ENCODE measurements around the gene ZNF30.
"Not testable (repeated sequence)": the region's sequence is repeated elsewhere in the genome, so short reads cannot be mapped to it uniquely, and the experiment has no call there.

Gene ZNF30

DNA sequence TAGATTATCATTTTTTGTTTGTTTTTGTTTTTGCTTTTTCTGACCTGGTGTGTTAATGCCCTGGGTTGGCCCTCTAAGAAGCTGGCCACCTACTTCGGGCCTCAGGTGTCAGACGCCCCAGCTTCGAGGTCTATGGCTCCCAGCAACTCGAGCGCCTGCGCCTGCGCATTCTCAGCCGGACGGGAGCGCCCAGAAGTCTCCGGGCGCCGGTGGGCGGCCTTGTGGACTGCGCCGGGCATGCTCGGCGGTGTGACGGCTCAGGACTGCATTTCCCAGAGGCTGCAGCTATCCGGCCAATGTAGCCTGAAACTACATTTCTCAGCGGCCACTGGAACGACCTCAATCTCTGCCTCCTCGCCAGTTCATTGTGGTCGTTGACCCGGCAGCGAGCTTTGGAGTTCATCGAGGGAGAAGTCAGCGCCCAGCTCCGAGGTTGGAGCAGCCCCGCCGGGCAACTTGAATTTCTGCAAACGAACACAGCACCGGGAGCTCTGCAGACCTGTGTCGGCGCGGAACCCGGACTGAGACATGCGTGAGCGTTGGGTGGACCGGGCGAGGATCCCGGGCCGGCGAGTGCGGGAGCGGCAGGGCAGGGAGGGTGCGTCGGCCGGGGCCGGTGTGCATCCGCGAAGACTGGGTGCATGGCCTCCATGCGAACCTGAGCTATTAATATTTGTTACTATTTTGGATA, at the start of gene ZNF30:
Gene ZNF30, plus strand, starts transcription at position 219 of the 691 bp plus-strand sequence. CDS start 3,045 bp downstream, outside the sequence.
- peak; percentile 84 to 86 for DNase-seq

DNA sequence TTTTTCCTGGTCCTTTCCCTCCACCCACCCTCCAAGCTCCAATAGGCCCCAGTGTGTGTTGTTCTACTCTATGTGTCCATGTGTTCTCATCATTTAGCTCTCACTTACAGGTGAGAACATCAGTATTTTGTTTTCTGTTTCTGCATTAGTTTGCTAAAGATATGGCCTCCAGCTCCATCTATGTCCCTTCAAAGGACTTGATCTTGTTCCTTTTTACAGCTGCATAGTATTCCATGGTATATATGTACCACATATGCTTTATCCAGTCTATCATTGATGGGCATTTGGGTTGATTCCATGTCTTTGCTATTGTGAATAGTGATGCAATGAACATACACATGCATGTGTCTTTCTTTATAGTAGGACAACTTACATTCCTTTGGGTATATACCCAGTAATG, 47.1 kb upstream of the ZNF30 start:
- DNase-seq: no peak

DNA sequence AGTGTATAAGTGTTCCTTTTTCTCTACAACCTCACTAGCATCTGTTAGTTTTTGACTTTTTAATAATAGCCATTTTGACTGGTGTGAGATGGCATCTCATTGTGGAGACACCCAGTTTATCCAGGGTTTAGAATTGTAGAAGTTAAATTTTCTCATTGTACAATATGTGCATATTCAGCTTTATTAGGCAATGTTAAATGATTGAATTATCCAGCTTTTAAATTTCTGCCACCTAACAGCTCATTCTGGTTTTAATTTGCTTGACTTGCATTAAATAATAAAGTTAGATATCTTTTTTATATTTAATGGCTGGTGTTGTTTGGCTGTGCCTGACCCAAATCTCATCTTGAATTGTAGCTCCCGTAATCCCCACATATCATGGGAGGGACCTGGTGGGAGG, 46.7 kb upstream of the ZNF30 start:
- DNase-seq: no peak

DNA sequence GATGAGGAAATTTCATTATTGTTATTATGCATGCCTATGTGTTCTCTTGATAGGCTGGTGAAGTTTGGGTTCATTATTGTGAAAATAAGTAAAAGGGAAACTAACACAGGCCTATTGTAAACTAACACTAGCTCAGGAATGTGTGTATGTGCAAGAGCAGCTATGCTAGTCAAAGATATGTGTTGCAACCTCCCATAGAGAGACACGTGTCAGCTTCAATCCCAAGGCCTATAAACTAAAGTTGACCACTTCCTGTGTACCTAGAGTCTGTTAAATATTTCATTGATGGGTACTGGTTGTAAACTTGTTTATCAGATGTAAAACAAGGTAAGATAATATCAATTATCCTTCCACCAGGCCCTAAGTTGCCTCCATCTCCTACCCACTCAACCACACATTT, 44.7 kb upstream of the ZNF30 start:
- no peak for DNase-seq

DNA sequence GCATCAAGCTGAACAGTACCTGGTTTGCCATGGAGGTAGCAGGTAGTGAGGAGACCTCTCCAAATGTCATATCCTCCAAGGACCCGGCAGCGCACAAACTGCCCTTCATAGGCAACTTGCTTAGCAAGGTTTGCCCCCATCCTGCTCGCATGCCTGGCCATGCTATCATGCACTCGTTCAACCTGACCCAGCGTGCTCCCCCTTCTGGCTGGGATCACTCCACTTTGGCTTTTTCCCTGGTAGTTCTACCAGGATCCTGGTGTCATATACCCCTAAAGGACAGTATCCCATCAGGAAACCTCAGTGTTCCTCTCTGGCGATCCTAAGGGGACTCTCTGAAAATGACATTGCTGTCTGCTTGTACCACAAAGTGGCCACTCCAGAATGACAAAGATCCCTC, 38.6 kb upstream of the ZNF30 start:
- no peak for DNase-seq

DNA sequence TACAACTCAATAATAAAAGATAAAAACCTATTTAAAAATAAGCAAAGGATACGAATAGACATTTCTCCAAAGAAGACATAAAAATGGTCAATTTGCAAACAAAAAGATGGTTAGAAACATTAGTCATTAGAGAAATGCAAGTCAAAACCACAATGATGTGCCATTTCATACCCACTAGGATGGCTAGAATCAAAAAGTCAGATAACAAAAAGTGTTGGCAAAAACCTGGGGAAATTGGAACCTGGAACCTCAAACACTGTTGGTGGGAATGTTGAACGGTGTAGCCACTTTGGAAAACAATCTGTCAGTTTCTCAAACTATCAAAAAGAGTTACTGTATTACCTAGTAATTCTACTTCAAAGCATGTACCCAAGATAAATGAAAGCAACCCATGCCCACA, 26.5 kb upstream of the ZNF30 start:
- no peak for DNase-seq

DNA sequence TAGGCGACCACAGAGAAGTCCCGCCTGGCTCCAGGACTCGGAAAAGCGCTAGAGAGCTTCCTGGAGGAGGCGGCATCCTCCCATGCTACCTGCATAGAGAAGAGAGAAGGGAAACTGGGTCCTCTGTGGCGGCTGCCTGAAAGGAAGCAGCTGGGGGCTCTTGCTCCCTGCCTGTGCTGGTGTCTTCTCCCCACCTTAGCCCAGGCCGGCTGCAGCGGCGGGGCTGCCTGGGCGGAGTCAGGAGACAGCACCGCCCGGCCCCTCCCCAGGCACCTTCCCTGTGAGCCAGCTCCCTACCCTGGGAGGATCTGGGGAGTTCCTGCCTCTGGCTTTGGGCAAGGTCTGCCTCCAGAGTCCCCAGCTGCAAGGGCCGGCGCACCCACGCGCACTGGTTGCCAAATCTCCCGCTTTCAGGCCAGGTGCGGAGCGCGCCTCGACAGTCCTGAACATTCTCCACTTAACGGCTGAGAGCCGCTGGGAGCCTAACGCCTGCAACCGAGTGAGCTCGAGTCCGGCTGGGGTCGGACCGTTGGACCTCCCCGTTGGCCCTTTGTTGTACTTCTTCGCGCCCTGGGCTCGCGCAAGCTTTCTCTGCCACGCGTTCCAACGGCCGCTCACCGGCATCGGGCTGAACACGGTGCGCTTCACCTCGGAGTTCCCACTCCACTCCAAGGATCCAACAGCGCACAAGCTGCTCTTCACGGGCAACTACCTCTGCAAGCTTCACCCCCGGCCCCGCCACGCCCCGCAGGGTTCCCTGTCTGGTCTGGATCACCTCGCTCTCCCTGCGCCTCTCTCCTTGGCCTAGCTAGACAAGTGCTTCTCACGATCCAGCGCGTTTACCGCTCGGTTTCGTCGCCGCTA, 21.8 kb upstream of the ZNF30 start:
- no peak for DNase-seq

DNA sequence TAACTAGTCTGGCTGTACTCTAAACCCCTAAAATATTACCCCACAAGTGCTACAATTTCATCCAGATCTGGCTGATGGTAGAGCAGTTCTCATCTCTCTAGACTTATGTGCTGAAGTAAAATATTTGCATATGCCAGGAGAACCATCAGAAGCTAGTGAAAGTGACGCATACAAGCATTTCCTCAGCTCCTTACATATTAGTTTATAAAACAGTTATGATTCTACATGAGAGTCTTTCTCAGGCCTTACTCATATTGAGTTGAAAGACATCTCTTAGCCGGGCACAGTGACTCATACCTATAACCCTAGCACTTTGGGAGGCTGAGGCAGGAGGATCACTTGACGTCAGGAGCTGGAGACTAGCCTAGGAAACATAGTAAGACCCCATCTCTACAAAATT, 15.9 kb upstream of the ZNF30 start:
- no peak for DNase-seq

DNA sequence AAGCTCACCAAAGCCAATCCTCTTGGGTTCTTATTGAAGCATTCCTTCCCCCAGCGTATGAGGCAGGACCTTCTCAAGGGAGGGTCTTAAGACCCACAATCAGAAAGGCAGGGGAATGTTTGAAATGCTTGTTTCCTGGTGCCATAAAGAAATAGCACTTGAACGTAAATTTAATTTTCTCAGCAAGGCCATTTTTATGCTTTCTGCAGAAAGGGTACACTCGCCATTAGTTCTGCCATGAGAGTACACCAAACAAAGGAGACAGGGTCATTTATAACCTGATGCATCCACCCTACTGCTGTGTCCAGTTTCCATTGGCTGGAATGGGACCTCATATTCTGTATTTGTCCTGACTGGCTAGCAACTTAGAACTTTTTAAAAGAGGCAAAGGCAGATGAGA, 9.6 kb upstream of the ZNF30 start:
- DNase-seq: not testable (repeated sequence)

DNA sequence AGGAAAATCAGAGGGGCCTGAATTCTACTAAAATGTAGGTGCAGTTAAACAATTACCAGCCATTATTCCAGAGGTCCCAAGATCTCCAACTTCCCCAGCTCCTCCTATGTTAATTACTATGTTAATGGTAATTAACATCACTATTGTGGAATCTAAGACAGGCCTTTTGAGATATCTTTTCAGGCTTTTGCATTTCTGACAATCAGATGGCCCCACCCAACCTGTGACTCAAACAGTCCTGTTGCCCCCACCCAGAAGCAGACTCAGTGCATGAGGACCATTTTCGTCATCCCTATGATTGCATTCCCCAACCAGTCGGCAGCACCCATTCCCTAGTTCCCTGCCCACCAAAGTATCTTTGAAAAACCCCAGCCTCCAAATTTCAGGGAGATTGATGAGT, 8.5 kb upstream of the ZNF30 start:
- no peak for DNase-seq

DNA sequence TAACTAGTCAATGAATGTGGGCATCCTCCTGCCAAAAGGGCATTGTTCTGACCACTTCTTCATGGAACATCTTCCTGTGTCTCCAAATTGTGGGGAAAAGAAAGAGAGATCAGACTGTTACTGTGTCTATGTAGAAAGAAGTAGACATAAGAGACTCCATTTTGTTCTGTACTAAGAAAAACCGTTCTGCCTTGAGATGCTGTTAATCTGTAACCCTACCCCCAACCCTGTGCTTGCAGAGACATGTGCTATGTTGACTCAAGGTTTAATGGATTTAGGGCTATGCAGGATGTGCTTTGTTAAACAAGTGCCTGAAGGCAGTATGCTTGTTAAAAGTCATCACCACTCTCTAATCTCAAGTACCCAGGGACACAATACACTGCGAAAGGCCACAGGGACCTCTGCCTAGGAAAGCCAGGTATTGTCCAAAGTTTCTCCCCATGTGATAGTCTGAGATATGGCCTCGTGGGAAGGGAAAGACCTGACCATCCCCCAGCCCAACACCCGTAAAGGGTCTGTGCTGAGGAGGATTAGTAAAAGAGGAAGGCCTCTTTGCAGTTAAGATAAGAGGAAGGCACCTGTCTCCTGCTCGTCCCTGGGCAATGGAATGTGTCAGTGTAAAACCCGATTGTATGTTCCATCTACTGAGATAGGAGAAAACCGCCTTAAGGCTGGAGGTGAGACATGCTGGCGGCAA, 6.5 kb upstream of the ZNF30 start:
- not testable (repeated sequence) for DNase-seq

DNA sequence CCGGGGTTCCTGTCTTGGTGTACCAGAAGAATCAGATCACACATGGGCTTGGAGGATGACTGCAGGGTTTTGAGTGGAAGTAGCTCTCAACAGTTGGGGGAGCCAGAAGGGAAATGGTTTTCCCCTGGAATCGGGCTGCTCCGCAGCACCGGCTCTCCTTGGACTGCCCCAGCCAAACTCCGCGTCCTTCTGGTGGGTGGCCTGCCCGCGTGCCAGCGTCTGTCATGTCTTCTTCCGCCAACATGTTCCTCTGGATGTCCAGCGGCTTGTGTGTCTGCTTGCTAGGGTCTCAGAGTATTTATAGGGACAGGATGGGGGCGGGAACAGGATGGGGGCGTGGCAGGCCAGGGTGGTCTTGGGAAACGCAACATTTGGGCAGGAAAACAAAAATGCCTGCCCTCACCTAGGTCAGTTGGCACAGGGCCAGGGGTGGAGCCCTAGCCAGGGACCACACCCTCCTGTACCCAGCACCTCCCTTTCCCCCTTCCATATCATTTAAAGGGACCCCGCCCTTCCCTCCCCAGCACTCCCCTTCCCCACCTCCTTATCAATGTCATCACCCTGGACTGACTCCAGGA, 1.3 kb upstream of the ZNF30 start:
- DNase-seq: no peak

DNA sequence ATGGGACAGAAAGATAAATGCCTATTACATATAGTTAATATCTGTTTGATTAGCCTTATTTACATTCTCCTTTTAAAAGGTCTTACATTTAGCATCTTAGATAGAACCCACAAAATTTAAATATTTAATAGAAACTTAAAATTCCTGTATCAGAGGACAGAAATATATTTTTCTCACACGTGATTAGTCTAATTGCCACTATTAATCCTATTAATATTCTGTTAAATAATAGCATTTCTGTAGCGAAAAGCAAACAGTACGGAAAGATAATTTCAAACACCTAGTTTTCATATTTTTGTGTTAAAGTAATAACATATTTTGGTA, 380 bp upstream of the ZNF30 start:
- DNase-seq: no peak

DNA sequence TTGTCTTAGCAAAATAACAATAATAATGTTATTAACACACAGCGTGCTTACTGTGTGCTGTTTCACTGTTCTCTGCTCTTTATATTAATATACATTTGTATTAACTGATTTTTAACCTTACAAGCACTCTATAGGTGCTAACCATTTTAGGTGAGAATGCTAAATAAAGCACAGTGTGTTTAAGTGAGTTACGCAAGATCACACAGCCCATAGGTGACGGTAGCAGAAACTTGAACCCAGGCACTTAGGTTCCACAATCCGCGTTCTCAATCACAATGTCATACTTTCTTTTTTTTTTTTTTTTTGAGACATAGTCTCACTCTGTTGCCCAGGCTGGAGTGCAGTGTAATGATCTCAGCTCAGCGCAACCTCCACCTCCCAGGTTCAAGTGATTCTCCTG, 5.8 kb downstream of the ZNF30 start:
- no peak for DNase-seq

DNA sequence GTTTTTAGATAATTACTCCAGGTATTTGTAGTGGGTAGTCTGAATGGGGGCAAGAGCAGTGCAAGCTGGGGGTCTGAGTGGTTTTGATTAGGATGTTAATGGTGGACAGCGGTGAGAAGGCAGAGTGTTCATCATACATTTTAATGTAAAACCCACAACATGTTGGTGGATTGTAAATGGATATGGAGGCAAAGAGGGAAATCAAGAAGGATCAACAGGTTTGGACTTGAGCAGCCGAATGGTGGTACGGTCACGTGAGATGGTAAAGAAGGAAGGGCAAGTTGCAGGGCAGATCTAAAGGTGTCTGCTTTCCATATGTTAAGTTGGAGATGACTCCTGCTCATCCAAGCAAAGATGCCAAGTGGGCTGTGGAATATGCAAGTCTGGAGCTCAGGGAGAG, 9.5 kb downstream of the ZNF30 start:
- DNase-seq: no peak

DNA sequence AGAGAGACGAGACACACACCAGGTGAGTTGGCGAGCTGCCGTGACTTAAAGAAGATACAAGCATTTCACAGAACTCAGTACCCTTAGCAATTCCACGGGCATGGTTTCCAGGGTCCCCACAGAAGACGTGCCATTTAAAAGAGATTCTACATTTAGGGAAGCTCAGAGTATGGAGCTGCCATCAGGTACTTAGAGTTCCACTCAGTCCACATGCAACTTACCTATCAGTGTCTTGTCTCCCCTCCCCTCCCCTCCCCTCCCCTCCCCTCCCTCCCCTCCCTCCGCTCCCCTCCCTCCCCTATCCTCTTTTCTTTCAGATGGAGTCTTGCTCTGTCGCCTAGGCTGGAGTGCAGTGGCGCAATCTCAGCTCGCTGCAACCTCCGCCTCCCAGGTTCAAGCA, 12.2 kb downstream of the ZNF30 start:
- no peak for DNase-seq

DNA sequence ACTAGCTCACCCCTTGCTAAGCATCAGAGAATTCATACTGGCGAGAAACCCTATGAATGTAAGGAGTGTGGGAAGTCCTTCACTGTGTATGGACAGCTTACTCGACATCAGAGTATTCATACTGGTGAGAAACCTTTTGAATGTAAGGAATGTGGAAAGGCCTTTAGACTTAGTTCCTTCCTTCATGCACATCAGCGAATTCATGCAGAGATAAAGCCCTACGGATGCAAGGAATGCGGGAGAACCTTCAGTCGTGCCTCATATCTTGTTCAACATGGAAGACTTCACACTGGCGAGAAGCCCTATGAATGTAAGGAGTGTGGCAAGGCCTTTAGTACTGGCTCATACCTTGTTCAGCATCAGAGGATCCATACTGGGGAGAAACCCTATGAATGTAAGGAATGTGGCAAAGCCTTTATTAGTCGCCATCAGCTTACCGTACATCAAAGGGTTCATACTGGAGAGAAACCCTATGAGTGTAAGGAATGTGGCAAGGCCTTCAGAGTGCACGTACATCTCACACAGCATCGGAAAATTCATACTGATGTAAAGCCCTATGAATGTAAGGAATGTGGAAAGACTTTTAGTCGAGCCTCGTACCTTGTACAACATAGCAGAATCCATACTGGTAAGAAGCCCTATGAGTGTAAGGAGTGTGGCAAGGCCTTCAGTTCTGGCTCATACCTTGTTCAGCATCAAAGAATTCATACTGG, 17.3 kb downstream of the ZNF30 start:
- no peak for DNase-seq

DNA sequence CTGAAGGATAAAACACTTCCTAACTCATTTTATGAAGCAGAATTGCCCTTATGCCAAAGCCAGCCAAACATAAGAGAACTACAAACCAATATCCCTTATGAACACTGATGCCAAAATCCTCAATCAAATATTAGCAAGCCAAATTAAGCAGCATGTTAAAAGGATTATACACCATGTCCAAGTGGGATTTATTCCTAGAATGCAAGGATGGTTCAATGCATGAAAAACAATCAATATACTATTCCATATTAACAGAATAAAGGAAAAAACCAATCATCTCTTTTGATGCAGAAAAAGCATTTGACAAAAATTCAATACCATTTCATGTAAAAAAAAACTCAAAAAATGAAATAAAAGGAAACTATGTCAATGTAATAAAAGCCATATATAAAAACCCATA, 26.4 kb downstream of the ZNF30 start:
- DNase-seq: no peak

DNA sequence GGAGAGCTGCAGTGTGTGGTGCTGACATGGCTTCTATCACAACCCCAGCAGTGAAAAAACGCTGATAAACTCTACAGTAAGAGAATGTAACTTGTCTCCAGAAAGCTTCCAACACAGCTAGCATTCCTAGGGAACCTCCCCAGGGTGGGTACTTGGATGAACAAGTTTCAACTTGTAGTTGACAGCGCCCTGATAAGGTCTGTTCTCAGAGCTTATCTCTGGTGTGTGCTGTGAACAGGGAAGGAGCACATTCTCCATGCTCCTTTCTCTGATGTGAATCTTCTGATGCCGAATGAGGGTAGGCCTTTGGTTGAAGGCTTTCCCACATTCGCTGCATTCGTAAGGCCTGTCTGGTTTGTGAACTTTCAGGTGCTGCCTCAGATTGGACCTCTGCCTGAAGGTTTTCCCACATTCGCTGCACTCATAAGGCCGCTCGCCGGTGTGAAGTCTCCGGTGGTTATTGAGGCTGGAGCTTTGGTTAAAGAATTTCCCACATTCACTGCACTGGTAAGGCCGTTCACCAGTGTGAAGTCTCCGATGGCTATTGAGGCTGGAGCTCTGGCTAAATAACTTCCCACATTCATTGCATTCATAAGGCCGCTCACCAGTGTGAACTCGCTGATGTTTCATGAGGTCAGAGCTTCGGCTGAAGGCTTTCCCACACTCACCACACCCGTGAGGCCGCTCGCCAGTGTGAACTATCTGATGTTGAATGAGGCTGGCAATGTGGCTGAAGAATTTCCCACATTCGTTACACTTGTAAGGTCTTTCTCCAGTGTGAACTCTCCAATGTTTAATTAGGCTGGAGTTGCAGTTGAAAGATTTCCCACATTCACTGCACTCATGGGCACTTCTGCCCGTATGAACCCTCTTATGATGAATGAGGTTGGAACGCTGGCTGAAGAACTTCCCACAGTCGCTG, 31.4 kb downstream of the ZNF30 start:
- DNase-seq: no peak

DNA sequence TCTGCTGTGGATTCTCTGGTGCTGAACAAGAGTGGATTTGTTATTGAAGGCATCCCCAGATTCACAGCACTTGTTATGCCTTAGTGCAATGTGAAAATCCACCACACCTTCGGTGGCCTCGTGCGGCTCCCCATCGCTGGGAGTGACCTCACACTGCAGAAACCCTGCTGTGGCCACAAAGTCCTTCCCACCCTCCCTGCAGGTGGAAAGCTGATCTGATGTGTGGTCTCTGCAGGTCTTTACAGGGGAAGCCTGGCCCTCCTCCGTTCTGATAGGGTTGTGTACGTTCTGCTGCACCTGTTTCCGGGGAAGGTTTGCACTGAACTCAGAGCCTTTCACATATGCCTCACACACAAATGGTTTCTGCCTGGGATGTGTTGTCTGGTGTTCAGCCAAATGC, 32.3 kb downstream of the ZNF30 start:
- DNase-seq: no peak

DNA sequence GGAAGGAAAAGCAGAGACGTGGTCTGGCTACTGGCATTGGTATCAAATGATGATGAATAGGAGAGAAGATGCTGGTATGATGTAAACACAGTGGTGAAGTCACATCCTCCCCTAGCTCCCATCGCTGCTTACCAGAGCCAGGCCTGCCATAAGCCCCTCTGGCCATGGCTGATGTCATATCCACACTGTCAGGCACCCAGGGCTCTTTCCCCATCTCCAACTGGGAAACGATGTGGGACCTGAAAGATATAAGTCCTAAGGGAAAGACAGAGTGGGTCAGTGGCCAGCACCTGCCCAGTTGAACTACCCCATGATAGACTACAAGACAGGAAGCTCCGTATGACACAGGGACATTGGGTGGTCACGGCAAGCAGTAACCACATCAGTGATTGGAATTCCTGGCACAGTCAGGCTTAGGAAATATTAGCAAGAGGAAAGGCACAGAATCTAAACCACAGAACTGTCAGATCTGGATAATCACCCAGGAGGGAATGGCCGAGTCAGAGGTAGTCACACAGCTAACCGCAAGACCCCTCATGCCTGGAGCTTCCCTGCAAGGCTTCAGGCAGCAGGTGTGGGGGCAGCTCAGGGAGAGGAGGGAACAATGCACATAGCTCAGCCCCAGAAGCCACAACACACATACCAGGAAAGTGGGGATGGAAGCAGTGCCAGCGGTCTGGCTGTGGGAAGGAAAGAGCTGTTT, 33.6 kb downstream of the ZNF30 start:
- no peak for DNase-seq
